GM21786 (cell line): Measurements from ENCODE around the gene DRICH1.
"Not testable (repeated sequence)": the region's sequence is repeated elsewhere in the genome, so short reads cannot be mapped to it uniquely, and the experiment has no call there.

Experiments used
- ATAC-seq: cut with Tn5 transposase; IDR thresholded peaks from one replicate; pipeline ENCODE4 v1.9.1; 2021; ENCODE audit not compliant: unreplicated experiment

DRICH1 gene

GRCh38 chr22:23569716-23570115 is 62.4 kb downstream of the DRICH1 start:
- ATAC-seq, result no peak

DNA sequence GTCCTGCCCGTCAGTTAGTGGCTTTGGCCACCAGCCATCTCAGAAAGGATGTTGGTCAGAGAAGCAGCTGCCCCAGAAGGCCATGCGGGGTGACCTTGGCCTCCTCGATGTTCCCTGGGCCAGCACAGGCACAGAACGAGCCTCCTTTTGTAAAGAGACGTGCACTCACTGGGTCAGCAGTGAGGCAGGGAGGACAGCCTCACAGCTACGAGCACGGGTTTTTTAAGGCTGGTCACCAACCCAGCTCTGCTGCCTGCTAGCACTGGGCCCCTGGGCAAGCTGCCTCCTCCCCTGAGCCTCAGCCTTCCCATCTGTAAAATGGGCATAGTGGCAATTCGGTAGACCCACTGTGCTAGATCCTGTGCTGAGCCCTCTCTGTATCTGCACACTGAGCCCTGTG is 62.8 kb downstream of the DRICH1 start:
- no peak for ATAC-seq

- no peak for ATAC-seq
These were observed 65.2 kb downstream of the DRICH1 start for GRCh38 chr22:23566705-23567475.

- no peak for ATAC-seq
These were observed 66.0 kb downstream of the DRICH1 start for GRCh38 chr22:23565915-23566704.

DNA sequence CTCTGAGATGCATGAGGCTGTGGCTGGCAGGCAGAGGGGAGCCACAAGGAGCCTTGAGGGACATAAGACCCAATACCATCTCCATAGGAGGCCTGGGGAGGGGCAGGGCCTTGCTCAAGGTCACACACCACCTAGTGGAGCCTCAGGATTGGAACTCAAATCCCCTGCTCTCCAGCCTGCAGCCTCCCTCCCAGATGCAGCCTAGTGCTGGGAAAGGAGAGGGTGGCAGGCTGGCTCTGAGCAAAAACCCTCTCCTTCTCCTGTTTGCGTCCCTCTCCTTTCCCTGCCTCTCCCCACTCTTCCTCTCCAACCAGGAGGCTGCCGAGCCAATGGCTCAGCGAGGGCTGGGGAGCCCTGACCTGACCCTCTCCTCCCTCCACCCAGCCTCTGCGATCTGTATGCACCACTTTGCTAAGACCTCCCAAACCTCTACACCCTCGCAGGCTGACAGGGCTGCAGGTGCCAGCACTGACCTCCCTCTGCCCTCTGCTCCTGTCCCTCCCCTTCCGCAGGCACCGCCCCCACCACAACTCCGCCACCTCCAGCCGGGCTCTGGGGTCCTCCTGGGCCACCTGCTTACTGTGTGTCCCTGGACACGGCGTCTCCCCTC is 66.7 kb downstream of the DRICH1 start:
- no peak for ATAC-seq

DNA sequence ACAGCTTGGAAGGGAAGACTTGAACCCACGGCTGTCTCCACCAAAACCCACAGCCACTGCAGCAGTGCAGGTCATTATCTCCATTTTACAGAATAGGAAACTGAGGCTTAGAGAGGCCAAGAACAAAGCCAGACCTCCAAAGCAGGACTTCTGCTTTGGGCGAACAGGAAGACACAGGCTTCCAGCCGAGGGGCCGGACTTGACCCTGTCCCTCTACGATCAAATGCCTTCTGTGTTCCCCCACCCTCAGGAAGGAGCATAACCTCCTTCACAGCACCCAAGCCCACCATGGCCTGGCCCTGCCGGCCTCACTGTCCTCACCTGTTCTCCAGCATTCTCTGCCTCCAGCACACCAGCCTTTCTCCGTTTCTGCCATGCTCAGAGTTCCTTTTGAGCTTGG is 67.8 kb downstream of the DRICH1 start:
- ATAC-seq, result no peak

- no peak for ATAC-seq
These were observed 69.0 kb downstream of the DRICH1 start for GRCh38 chr22:23563111-23563510.

DNA sequence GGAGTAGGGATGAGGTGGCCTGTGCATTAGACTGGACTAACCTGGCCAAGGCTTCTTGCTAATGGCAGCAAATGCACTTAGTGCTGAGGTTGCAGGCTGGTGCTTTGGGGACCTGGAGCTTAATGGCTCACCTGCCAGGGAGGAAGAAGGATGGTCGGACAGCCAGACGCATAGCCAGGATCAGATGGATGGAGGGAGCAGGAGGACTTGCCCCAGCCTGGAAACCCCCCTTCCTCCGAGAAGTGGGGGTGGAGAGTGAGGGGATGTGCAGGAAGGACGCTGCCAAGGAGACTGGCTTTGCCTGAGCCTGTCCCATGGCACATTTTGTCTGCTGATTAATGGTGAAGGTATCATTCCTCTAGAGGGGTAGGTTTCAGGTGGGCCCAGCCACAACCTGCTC is 69.9 kb downstream of the DRICH1 start:
- ATAC-seq, result no peak

- not testable (repeated sequence) for ATAC-seq
These were observed 71.1 kb downstream of the DRICH1 start for GRCh38 chr22:23561025-23561510.

DNA sequence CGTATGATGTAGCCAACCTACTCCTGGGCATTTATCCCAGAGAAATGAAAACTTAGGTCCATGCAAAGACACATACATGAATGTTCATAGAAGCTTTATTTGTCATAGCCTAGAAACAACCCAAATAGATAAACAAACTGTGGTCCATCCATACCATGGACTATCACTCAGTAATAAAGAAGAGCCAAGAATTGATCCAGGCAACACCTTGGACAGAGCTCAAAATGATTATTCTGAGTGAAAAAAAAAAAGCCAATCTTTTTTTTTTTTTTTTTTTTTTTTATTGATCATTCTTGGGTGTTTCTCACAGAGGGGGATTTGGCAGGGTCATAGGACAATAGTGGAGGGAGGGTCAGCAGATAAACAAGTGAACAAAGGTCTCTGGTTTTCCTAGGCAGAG is 71.9 kb downstream of the DRICH1 start:
- not testable (repeated sequence) for ATAC-seq
